NB4 (cell line): ENCODE data around the gene STEAP3.

Experiments
- DNase-seq: peaks from one replicate; pipeline ENCODE4 v3.0.0; 2010; ENCODE audit warnings: low read depth
- H3K4me3 ChIP-seq: one replicate; pipeline ENCODE4 v1.5.1; 2011; ENCODE audit warnings: mild to moderate bottlenecking, low read depth, low read length, moderate library complexity
- MYC ChIP-seq: IDR thresholded peaks from 2 replicates; pipeline ENCODE4 v1.6.1; 2011; ENCODE audit warnings: low read depth, low read length
- POLR2A ChIP-seq: IDR thresholded peaks from 2 replicates; pipeline ENCODE4 v1.6.1; 2011; ENCODE audit warnings: mild to moderate bottlenecking; ENCODE audit not compliant: insufficient read length; ENCODE audit errors: extremely low read depth
- TF ChIP-seq, protein P1 (sequence below): IDR thresholded peaks from one replicate; pipeline ENCODE4 v1.5.1; 2012; ENCODE audit warnings: low read depth, low read length
- TF ChIP-seq, protein P2 (sequence below): IDR thresholded peaks from 2 replicates; pipeline ENCODE4 v1.6.1; 2011; ENCODE audit warnings: low read depth, low read length

The STEAP3 gene, protein sequence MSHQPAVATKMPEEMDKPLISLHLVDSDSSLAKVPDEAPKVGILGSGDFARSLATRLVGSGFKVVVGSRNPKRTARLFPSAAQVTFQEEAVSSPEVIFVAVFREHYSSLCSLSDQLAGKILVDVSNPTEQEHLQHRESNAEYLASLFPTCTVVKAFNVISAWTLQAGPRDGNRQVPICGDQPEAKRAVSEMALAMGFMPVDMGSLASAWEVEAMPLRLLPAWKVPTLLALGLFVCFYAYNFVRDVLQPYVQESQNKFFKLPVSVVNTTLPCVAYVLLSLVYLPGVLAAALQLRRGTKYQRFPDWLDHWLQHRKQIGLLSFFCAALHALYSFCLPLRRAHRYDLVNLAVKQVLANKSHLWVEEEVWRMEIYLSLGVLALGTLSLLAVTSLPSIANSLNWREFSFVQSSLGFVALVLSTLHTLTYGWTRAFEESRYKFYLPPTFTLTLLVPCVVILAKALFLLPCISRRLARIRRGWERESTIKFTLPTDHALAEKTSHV

DNA sequence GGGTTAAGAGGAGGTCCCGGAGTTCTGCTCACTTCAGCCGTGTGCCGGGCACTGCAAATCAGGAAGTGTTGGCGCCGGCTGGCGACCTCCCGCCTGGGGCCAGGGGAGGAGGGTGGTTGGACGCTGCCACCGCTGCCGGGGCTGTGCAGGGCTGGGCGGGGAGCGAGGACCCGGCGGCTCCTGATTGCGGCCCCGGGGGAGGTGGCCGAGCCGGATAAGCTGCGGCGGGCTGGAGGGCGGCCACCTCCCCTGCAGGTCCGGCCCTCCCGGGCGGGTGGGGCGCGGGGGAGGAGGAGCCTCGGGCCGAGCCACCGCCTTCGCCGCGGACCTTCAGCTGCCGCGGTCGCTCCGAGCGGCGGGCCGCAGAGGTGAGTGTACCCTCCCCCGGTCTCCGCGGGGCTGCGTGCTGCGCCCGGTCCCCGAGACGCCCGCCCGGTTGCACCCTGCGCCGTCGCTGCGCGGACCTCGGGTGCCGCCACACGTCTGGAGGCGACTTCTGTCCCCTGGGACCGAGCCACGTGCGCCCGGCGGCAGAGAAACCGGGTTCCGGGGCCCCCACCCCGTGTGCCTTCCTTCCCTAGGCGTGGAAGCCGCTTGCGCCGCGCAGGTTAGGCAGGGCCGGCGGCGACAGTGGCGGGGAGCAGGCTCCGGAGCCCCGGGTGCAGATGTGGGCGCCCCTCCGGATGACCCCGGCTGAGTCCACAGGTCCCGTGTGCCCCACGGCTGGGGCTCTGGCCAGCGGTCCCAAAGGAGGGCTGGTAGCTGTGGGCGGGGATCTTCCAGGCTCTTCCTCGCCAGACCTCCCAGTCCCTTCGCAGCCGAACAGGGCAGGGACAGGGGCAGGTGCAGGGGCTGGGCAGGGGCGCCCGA, at the start of gene STEAP3:
Gene STEAP3 (plus strand): TSS at position 314 of the 870 bp plus-strand sequence. CDS start 7,179 bp downstream, outside the sequence.
- peak; percentile 96 for DNase-seq
- TF ChIP-seq, protein P1, sequence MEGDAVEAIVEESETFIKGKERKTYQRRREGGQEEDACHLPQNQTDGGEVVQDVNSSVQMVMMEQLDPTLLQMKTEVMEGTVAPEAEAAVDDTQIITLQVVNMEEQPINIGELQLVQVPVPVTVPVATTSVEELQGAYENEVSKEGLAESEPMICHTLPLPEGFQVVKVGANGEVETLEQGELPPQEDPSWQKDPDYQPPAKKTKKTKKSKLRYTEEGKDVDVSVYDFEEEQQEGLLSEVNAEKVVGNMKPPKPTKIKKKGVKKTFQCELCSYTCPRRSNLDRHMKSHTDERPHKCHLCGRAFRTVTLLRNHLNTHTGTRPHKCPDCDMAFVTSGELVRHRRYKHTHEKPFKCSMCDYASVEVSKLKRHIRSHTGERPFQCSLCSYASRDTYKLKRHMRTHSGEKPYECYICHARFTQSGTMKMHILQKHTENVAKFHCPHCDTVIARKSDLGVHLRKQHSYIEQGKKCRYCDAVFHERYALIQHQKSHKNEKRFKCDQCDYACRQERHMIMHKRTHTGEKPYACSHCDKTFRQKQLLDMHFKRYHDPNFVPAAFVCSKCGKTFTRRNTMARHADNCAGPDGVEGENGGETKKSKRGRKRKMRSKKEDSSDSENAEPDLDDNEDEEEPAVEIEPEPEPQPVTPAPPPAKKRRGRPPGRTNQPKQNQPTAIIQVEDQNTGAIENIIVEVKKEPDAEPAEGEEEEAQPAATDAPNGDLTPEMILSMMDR, result no peak
- peak; percentile 47 for TF ChIP-seq POLR2A
- TF ChIP-seq MYC, result peak; percentile 89
- TF ChIP-seq, protein P2, sequence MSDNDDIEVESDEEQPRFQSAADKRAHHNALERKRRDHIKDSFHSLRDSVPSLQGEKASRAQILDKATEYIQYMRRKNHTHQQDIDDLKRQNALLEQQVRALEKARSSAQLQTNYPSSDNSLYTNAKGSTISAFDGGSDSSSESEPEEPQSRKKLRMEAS, result peak; percentile 95
- peak within 1 kb of the TSS; percentile 55 for H3K4me3 ChIP-seq

DNA sequence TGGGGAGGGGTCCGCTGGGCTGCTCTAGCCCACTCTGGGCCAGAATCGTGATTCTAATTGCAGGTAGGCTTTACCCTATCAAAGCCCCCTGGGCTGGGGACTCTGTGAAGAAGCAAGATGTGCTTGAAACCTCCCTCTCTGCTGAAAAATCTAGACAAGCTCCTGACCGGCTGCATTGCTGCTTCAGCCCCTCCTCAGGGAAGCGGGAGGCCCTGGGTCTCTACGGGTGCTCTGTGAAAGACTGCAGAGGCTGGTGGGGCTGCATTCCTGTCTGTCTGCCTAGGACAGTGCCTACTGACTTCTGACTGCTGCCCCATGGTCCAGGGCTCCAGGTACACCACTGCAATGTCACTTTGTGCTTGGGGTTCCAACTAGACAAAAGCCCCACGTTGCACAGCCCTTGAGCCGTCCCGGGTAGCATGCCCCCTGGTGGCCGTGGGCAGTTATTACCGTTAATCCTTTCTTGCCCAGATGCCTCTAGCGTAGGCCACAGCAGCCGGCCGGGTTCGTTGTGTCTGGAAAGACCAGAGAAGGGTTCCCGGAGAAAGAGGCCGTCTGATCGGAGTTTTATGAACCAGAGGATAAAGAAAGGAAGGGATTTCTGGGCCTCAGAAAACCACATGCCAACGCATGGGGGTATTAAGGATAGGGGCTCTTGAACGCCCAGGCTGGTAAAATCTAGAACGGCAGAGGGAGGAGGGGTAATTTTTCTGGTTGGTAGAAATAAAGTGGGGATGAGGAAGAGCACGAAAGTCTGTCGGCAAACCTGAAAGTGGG, 49.2 kb upstream of the STEAP3 start:
- H3K4me3 ChIP-seq, result no peak overlapping the region
- DNase-seq, result peak; percentile 68
- TF ChIP-seq, protein P2, result peak; percentile 22; the same call in 1 of the 2 replicates
- TF ChIP-seq, protein P1, result peak; percentile 79
- TF ChIP-seq MYC, result no peak

DNA sequence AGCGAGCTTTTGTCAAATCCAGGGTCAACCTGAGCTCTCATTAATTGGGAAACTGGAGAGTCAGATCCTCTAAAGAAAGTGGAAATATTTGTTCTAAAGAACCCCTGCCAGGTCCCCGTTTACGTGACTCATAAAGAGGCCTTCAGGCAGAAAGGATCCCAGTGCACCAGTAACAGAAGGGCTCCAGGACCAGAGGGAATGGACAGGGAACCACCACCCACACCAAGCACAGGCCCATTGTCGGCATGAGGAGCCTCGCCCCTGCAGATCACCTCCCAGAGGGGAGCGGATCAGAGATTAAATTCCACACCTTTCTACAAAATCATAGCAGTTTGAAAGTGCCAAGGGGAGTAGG, 48.7 kb upstream of the STEAP3 start:
- TF ChIP-seq POLR2A, result no peak
- TF ChIP-seq, protein P1, result no peak
- TF ChIP-seq MYC, result no peak
- no peak for DNase-seq
- H3K4me3 ChIP-seq, result no peak overlapping the region

DNA sequence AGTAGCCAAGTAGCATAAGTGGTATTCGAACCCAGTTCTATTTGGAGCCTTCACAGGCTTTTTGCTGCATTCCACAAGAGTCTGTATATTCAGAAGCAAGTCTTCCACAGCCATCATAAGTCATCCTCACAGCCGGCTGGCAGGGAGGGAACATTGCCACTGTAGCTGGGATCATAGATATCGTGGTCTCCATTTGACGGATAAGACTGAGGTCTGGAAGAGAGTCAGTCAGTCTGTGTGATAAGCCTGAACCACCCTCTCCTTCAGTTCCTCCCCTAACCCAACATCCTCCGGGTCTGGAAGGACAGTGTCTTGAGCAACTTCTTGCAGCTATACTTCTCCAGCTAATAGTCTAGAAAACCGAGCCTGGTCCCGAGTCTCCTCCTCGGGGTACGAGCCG, 48.1 kb upstream of the STEAP3 start:
- no peak for DNase-seq
- H3K4me3 ChIP-seq, result no peak overlapping the region
- TF ChIP-seq, protein P2, result no peak
- TF ChIP-seq, protein P1, result no peak
- TF ChIP-seq MYC, result no peak
- TF ChIP-seq POLR2A, result no peak

DNA sequence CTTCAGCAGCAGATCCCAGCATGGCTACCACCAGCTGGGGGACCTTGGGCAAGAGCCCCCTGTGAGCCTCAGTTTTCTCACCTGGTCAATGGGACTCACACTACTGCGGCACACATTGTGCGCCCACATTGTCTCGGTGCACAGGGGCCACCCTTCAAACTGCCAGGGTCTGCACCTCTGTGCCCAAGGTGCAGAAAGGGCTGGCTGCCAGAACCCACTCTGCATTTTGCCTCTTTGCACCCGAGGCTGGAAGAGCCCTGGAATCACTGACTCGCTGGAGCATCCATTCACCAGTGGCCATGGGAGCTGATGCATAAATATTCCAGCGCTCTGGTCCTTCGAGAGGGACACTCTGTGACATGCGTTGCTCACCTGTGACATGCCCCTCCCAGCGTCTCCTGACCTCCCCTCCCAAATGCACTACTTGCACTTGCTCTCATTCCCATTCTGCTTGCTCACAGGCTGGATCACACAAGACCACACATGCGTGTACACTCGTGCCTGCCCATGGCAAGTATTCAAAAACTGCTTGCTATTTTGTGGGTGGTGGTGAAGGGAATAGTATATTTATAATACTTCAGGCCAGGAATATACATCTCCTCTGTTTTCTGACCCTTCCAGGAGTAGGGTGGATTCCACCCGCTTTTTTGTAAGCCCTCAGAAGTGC, 46.3 kb upstream of the STEAP3 start:
- H3K4me3 ChIP-seq, result no peak overlapping the region
- DNase-seq, result no peak
- TF ChIP-seq, protein P1, result no peak
- TF ChIP-seq MYC, result no peak
- TF ChIP-seq, protein P2, result no peak
- no peak for TF ChIP-seq POLR2A
